Skin epidermis (tissue), 12 donors: ENCODE data around the gene DNAJC6.

Experiments
- H3K27ac ChIP-seq, 21 experiments: fragments of 200-600 bp; sonication (generic) in 11 of 21; one replicate each; pipeline ENCODE4 v1.5.0; 2020; ENCODE audit warnings: mild to moderate bottlenecking in 3 of 21, inconsistent platforms in 2 of 21, moderate library complexity in 2 of 21
- H3K4me3 ChIP-seq, 7 experiments: fragments of 200-600 bp; sonication (generic) in 2 of 7; one replicate each; pipeline ENCODE4 v1.5.0; 2020; ENCODE audit warnings: inconsistent platforms in 2 of 7, mild to moderate bottlenecking in 2 of 7, moderate library complexity in 1 of 7

The DNAJC6 gene

GRCh38 chr1:65422241-65423203 is 113.2 kb downstream of the DNAJC6 start:
- H3K27ac ChIP-seq: peak overlapping the region in 19 of 21 experiments; percentile 9 to 100 (median 97)
- peak overlapping the region in 6 of 7 experiments; percentile 44 to 86 (median 64) for H3K4me3 ChIP-seq

DNA sequence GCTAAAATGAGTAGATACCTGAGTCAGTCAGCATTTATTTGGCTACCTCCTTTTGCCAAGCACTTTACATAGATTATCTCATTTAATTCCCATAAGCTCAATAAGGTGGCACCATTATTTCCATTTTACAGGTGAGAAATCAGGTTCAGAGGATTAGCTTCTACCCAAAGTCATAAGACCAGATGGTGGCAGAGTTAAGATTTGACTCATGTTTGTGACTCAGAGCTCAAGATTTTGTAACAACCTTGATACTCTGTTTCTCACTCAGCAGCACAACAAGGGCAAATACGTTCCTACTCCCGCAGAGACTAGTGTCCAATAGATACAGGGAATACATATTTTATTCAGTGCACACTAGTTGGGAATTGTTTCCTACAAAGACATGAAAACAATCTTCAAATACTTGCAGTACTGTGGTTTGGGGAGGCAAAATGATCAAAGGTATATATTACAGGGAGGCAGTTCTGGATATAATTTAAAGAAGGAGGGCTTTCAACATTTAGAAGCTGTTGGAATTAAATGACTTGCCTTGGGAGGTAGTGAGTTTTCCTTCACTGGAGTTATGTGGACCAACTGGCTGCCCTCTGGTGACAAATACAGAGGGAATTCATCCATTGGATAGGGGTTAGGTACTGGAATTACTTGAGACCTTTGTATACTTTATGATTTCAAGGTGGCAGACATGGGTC is 114.7 kb downstream of the DNAJC6 start:
- peak overlapping the region in 16 of 21 experiments; percentile 2 to 97 (median 38) for H3K27ac ChIP-seq
- H3K4me3 ChIP-seq: no peak overlapping the region

DNA sequence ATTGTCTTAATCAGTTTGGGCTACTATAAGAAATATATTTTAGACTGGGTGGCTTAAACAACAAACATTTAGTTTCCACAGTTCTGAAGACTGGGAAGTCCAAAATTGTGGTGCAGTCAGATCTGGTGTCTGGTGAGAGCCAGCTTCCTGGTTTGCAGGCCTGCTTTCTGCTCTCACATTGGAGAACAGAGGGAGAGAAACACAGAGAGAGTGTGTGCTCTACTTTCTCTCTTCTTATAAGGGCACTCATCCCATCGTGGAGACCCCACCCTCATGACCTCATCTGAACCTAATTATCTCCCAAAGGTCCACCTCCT is 115.2 kb downstream of the DNAJC6 start:
- H3K27ac ChIP-seq: peak overlapping the region in 13 of 21 experiments; percentile 2 to 92 (median 35)
- no peak overlapping the region for H3K4me3 ChIP-seq

DNA sequence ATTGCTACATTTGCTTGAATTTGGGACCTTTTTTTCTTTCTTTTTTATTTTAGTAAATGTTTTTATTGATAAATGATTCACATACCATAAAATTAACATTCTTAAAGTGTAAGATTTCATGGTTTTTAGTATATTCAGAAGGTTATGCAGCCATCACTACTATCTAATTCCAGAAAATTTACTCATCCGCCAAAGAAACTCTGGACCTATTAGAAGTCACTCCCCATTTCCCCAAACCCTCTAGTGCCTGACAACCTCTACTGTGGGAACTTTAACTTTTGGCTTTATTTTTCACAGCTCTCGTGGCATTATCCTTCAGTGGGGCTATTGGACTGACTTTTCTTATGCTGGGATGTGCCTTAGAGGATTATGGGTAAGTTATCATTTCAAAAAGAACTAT is 115.7 kb downstream of the DNAJC6 start:
- Histone ChIP-seq H3K4me3 (no peak overlapping the region), H3K27ac (peak overlapping the region in 4 of 21 experiments; percentile 6 to 92 (median 53))

GRCh38 chr1:65425697-65426096 is 116.4 kb downstream of the DNAJC6 start:
- H3K4me3 ChIP-seq: no peak overlapping the region
- H3K27ac ChIP-seq: peak overlapping the region in 3 of 21 experiments; percentile 6 to 51 (median 35)

DNA sequence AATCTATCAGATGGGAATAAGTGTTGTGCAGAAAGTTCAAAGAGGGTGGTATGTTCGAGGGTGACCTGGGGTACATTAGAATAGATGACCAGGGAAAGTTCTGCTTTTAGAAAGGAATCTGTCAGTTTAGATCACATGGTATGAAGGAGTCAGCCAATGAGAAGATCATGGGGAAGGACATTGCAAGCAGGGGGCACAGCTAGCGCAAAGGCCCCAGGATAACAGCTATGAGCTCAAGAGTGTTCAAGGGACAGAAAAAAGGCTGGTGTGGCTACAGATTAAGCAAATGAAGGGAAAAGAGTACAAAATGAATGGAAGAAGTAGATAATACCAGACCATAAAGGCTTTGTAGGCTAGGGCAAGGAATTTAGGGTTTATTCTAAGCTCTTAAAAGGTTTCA is 119.7 kb downstream of the DNAJC6 start:
- peak overlapping the region in 16 of 21 experiments; percentile 4 to 93 (median 68) for H3K27ac ChIP-seq
- no peak overlapping the region for H3K4me3 ChIP-seq

GRCh38 chr1:65429806-65430205 is 120.5 kb downstream of the DNAJC6 start:
- peak overlapping the region in 20 of 21 experiments; percentile 14 to 93 (median 65) for H3K27ac ChIP-seq
- no peak overlapping the region for H3K4me3 ChIP-seq

DNA sequence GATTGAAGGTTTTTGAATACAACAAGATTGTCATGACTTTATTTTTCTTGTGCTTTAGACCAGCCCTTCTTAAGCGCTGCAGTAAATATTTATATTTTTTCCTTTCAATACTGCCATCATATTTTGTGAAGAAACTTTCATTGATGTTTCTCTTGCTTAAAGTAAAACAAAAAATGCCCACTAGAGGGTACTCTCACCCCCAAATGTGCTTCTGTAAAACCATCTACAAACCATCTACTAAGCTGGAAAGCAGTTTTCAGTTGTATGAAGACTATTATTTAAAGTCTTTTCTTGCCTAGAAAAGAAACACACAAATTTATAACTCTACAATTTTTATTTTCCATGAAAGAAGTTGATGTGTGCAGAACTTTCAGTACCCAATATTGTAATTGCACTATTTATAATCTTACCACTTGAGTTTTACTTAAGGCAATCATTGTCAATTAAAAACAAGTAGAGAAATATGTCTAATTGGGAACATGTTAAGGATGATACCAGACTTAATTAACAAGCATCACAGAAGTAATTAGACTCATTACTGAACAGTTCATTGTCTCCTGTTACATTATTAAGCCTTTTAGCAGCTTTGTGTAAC is 121.9 kb downstream of the DNAJC6 start:
- peak overlapping the region in 14 of 21 experiments; percentile 45 to 93 (median 74) for H3K27ac ChIP-seq

GRCh38 chr1:65432918-65433317 is 123.6 kb downstream of the DNAJC6 start:
- Histone ChIP-seq H3K4me3 (no peak overlapping the region), H3K27ac (no peak overlapping the region)

More for the DNA sequence above, 121.9 kb downstream of the DNAJC6 start:
- no peak overlapping the region for H3K4me3 ChIP-seq

DNA sequence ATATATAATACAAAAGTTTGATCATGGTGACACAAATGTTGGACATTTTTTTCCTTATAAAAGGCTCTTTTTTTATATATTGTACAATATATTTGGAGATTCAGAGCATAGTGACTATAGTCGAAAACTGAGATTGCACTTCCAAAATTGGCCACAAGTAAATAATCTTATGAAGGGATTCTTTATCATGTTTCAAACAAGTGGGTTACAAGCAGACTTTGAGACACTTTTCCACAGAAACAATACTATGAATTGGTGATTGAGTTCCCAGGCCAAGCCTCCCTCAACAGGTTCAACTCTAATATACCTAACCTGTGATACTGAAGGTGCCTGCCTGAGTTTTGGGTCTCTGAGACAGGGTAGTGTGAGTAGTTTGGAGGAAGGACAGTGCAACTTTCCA is 124.9 kb downstream of the DNAJC6 start:
- Histone ChIP-seq H3K4me3 (no peak overlapping the region), H3K27ac (no peak overlapping the region)

- Histone ChIP-seq H3K27ac (no peak overlapping the region), H3K4me3 (no peak overlapping the region)
These were observed 125.4 kb downstream of the DNAJC6 start for GRCh38 chr1:65434760-65435159.

DNA sequence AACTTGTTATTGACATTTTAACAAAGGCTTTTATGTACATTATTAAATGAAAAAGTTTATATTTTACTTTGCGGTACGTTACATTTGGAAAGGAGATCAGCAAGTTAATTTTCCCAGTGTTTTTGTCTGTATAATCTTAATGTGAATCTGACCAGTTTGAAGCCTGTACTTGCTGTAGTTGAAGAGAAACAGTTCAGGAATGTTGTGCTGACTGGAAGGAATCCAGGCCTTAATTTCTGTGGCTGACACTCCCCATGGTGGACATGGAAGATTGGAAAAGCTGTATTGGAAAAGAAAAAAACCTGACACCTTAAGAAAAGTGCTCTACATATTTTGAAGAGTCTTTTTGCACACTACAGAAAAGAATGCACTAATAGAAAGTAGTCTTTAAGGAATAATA is 126.6 kb downstream of the DNAJC6 start:
- H3K4me3 ChIP-seq: no peak overlapping the region
- H3K27ac ChIP-seq: no peak overlapping the region

- Histone ChIP-seq H3K4me3 (no peak overlapping the region), H3K27ac (no peak overlapping the region)
These were observed 128.3 kb downstream of the DNAJC6 start for GRCh38 chr1:65437616-65438015.

DNA sequence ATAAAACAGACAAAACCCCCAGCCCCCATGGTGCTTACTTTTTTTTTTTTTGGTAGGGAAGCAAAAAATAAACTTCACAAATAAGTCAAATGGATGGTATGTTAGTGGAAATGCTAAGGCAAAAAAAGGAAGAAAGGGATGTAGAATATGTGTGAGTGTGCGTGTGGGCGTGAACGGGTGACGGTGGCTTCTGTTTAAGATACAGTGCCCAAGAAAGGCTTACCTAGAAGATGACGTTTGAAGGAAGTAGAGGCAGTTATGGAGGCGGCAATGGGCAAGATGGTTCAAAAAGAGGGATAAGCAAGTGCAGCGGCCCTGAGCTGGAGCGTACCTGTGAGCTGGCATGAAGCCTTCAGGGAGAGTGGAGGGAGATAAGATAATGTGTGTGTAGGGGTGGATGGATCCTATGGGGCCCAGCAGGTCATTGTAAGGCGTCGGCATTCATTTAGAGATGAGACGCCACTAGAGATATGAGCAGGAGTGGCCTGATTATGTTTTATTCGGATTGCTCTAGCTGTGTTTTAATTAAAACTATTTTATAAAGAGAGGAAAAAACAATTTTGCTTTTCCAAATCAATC is 131.1 kb downstream of the DNAJC6 start:
- Histone ChIP-seq H3K4me3 (no peak overlapping the region), H3K27ac (no peak overlapping the region)

- no peak overlapping the region for H3K27ac ChIP-seq
- H3K4me3 ChIP-seq: no peak overlapping the region
These were observed 131.6 kb downstream of the DNAJC6 start for GRCh38 chr1:65440915-65441314.

DNA sequence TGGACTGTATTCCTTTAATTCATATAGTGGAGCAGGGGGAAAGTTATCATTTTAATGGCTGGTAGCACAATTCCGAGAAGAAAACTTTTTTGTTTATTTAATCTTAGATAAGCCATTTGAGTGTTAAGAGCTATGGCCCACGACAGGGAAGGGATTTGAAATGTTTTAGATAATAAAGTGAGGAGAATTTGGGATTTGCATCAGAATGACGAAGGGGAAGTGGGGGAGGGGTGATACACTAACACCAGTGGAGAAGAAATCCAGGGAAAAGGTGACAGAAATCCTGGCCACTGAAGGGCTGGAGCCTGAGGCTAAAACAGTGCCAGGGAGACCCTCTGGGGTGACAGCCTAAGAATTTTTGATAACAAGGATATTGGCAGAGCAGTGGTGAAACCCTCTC is 132.1 kb downstream of the DNAJC6 start:
- no peak overlapping the region for H3K27ac ChIP-seq
- H3K4me3 ChIP-seq: no peak overlapping the region

DNA sequence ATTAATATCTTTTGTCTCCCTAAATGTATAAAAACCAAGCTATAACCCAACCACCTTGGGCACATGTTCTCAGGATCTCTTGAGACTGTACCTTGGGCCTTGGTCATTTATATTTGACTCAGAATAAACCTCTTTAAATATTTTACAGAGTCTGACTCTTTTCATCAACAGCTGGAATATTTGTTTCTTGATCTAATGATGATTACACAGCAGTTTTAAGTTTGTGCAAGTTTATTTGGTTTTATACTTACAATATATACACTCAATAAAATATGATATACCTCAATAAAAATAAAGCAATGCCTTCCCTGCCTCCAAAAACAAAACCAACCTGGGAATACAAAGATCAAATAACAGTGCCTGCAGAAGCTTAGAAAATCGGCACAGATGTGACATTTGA is 133.1 kb downstream of the DNAJC6 start:
- Histone ChIP-seq H3K27ac (no peak overlapping the region), H3K4me3 (no peak overlapping the region)

DNA sequence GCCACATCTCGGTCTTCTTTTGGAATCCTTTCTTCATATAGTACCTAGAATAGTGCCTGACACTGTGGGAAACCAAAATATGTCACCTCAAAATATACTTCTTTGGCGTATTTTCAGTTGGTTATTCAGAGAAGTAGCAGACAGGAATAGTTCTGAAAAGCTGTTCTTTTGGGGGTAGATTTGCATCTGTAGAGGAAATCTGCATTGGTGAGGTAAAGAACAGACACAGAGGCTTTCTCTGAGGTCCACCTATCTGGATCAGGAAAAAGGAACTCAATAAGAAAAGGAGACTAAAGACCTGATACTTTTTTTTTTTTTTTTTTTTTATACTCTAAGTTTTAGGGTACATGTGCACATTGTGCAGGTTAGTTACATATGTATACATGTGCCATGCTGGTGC is 134.3 kb downstream of the DNAJC6 start:
- H3K4me3 ChIP-seq: no peak overlapping the region
- no peak overlapping the region for H3K27ac ChIP-seq

GRCh38 chr1:65444128-65444640 is 134.8 kb downstream of the DNAJC6 start:
- H3K27ac ChIP-seq: no peak overlapping the region
- H3K4me3 ChIP-seq: no peak overlapping the region

DNA sequence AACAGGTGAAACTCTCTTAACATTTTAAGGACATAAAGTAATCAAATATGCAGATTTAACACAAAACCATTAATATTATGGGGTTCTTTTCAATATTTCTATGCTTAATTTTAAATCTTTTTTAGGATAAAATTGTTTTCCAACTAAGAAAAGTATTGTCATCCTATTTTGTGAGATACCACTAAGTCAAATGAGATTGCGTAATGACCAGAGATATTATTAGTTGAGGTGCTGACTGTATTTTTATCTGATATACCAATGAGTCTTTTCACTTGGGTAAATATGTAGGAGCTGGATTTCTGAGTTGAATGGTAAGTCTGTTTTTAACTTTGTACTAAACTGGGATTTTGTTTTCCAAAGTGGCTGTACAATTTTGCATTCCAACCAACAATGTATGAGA is 136.5 kb downstream of the DNAJC6 start:
- no peak overlapping the region for H3K4me3 ChIP-seq
- H3K27ac ChIP-seq: no peak overlapping the region
